Aorta (tissue), 5 donors: Measurements from ENCODE around the gene ZFP1. TPM values are rescaled to one million over a fixed set of nuclear protein-coding genes. Genes with fewer than 3 reads are reported as not detected.
"Not testable (repeated sequence)": the region's sequence is repeated elsewhere in the genome, so short reads cannot be mapped to it uniquely, and the experiment has no call there.

Experiments
- ATAC-seq: fragments of 200-7000 bp; cut with Tn5 transposase; one replicate; pipeline ENCODE4 v1.9.1; 2022; ENCODE audit warnings: moderate library complexity; ENCODE audit not compliant: low FRiP score
- DNase-seq, 2 donors: peaks; one replicate each; pipeline ENCODE4 v3.0.0-alpha.2; 2020
- H3K27ac ChIP-seq, 2 donors: one replicate each; pipeline ENCODE4 v1.5.1; 2013; ENCODE audit warnings: low read length in 2 of 2, mild to moderate bottlenecking in 2 of 2, moderate library complexity in 2 of 2, control low read depth in 1 of 2, inconsistent platforms in 1 of 2, low read depth in 1 of 2
- H3K27me3 ChIP-seq, 2 donors: one replicate each; pipeline ENCODE4 v1.6.1; 2013; ENCODE audit warnings: control low read depth in 1 of 2, low read length in 1 of 2, mild to moderate bottlenecking in 1 of 2, moderate library complexity in 1 of 2; ENCODE audit not compliant: insufficient read depth in 2 of 2, control insufficient read depth in 1 of 2
- H3K36me3 ChIP-seq, 2 donors: one replicate each; pipeline ENCODE4 v1.6.1; 2013; ENCODE audit warnings: control low read depth in 1 of 2, low read length in 1 of 2, mild to moderate bottlenecking in 1 of 2; ENCODE audit not compliant: insufficient read depth in 2 of 2, control insufficient read depth in 1 of 2
- H3K4me1 ChIP-seq, 2 donors: one replicate each; pipeline ENCODE4 v1.6.1; 2013; ENCODE audit warnings: low read length in 2 of 2, control low read depth in 1 of 2, mild to moderate bottlenecking in 1 of 2, moderate library complexity in 1 of 2; ENCODE audit not compliant: insufficient read depth in 2 of 2, control insufficient read depth in 1 of 2
- H3K4me3 ChIP-seq, 2 donors: one replicate each; pipeline ENCODE4 v1.5.1; 2013; ENCODE audit warnings: low read length in 2 of 2, control low read depth in 1 of 2, mild to moderate bottlenecking in 1 of 2
- H3K9me3 ChIP-seq: one replicate; pipeline ENCODE4 v1.6.1; 2013; ENCODE audit warnings: mild to moderate bottlenecking, low read length; ENCODE audit not compliant: control insufficient read depth
- WGBS, 2 donors: extraction: QIAGEN DNeasy Blood & Tissue Kit; methylation state at CpG; one replicate each; pipeline ENCODE4 v1.1.7; 2013; 5-methylcytosine and 5-hydroxymethylcytosine counted together
- intact Hi-C, 2 donors: fragments of 100-400 bp; cut with DNase I; formaldehyde crosslinking; loops; one replicate each; pipeline versions ENCODE4 v1.14.2 to v1.15.0; 2022
- polyA plus RNA-seq, 2 donors: library from polyadenylated mRNA; stranded (reverse); fragments of 200-250 nt; gene quantifications; one replicate each; pipeline ENCODE4 v1.2.3, GENCODE V29; 2013
- total RNA-seq, 2 donors: library from RNA; stranded (reverse); fragmentation: NEBNext Ultra II Directional; extraction: Animal tissue kit (Norgen Biotek cat#: 25700); gene quantifications; one replicate each; pipeline ENCODE4 v1.2.1, GENCODE V29; 2021
- donor health status: healthy with polysubstance abuse.
- donor health status: Bipolar disorder and iron deficiency.
- donor health status: DM: no; HTN: no; CAD: no.
- donor health status: DM: no; HTN: no; CAD: no.
- donor health status: DM: yes; HTN: yes; CAD: no.

Gene ZFP1
- total and polyA plus RNA-seq, 4 donors: 3.9 to 19.2 (median 9.7) TPM

DNA sequence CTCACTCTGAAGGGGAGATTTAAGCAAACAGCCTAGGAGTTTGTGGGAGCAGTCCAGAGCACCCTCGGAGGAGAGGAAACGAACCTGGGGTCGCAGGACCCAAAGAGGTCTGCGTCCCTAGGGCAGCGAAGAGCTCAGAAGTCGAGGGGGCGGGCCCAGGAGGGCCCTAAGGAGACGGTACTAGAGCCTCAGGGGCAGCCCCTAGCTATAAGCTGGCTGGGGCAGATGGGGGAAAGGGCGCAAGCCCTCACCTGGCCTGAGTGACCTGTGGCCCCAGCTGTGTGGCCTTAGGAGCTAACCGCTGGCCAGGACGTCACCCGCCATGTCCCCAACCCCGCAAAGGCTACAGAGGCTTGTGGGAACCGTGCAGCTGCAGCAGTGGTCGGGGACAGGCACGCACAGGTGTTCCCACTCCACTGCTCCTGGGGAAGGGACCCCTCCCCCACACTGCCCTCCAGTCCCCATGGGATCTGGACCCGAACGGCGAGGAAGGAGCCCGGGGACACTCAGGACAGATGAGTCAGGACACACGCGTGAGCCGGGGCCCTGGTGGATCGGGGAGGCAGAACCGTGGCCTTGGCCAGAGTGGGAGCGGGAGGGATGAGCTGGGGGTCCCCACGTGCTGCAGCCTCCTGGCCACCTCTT lies 60.7 kb downstream of the ZFP1 start:
- no peaks in the 10 kb centered on the region for H3K36me3 ChIP-seq
- H3K4me3 ChIP-seq: no peak overlapping the region
- WGBS, 2 donors: 82 to 88% methylated on average over 27 of the region's 27 CpGs
- no peaks in the 10 kb centered on the region for H3K4me1 ChIP-seq
- no peaks in the 10 kb centered on the region for H3K27me3 ChIP-seq
- no peak overlapping the region for H3K27ac ChIP-seq
- H3K9me3 ChIP-seq: no peaks in the 10 kb centered on the region
- DNase-seq (peak in 1 of 2 donors; percentile 39), ATAC-seq (no peak)
- intact Hi-C loops: no loop called here

DNA sequence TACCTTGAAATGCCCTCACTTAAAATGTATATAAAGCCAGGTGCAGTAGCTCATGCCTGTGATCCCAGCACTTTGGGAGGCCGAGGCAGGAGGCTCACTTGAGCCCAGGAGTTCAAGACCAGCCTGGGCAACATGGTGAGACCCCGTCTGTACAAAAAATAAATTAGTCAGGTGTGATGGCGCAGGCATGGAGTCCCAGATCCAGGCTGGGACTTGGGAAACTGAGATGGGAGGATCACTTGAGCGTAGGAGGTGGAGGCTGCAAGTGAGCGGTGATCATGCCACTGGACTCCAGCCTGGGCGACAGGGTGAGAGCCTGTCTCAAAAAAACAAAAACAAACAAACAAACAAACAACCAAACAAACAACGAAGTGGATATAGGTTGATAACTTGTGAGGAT lies 61.2 kb downstream of the ZFP1 start:
- H3K27ac ChIP-seq, ATAC-seq, H3K27me3 ChIP-seq, intact Hi-C loops, H3K36me3 ChIP-seq, H3K9me3 ChIP-seq, H3K4me1 ChIP-seq, H3K4me3 ChIP-seq: not testable (repeated sequence)
- 91 to 92% methylated on average over 7 of the region's 7 CpGs for WGBS, 2 donors
- DNase-seq: peak in 1 of 2 donors; percentile 6

DNA sequence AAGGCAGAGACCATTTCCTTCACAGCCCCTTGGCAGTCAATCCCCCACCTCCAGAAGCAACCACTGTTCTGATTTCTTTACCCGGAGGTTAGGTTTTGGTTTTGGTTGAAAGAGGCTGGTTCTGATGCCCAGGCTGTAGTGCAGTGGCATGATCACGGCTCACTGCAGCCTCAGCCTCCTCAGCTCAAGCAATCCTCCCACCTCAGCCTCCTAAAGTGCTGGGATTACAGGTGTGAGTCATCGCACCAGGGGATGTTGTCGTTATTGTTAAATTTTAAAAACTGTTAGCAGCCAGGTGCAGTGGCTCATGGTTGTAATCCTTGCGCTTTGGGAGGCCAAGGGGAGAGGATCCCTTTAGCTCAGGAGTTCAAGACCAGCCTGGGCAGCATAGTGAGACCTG lies 61.6 kb downstream of the ZFP1 start:
- H3K4me1 ChIP-seq: no peaks in the 10 kb centered on the region
- H3K27ac ChIP-seq: no peak overlapping the region
- 87 to 90% methylated on average over 5 of the region's 5 CpGs for WGBS, 2 donors
- no peaks in the 10 kb centered on the region for H3K36me3 ChIP-seq
- DNase-seq (peak in 1 of 2 donors; percentile 4), ATAC-seq (no peak)
- H3K9me3 ChIP-seq: no peaks in the 10 kb centered on the region
- intact Hi-C loops: no loop called here
- no peak overlapping the region for H3K4me3 ChIP-seq
- no peaks in the 10 kb centered on the region for H3K27me3 ChIP-seq

DNA sequence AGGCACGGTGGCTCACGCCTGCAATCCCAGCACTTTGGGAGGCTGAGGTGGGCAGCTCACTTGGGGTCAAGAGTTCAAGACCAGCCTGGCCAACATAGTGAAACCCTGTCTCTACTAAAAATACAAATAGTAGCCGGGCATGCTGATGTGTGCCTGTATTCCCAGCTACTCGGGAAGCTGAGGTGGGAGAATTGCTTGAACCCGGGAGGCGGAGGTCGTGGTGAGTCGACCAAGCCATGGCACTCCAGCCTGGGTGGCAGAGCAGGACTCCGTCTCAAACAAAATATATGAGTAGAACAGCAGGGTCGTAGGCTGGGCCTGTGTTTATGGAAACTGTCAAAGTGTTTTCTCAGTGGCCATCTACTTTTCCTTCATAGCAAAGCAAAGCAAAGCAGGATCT lies 63.0 kb downstream of the ZFP1 start:
- H3K4me1 ChIP-seq, H3K27ac ChIP-seq, H3K4me3 ChIP-seq, ATAC-seq, H3K36me3 ChIP-seq, H3K27me3 ChIP-seq, H3K9me3 ChIP-seq, intact Hi-C loops: not testable (repeated sequence)
- peak in 1 of 2 donors; percentile 41 for DNase-seq
- WGBS, 2 donors: 84 to 85% methylated on average over 10 of the region's 10 CpGs

DNA sequence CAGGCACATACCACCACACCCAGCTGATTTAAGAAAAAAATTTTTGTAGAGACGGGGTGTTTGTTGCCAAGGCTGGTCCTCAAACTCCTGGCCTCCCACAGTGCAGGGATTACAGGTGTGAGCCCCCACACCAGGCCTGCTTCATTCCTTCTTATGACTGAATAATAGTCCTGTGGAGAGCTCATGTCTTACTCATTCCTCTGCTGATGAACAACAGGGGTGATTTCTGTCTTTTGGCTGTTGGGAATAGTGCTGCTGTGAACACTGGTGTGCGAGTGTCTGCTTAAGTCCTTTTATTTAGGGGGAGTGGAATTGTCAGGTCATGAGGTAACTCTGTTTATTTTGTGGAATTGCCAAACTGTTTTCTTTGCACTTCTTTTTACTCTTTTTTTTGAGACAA lies 67.8 kb downstream of the ZFP1 start:
- 35 to 44% methylated on average over 2 of the region's 2 CpGs for WGBS, 2 donors
- H3K27ac ChIP-seq: no peak overlapping the region

DNA sequence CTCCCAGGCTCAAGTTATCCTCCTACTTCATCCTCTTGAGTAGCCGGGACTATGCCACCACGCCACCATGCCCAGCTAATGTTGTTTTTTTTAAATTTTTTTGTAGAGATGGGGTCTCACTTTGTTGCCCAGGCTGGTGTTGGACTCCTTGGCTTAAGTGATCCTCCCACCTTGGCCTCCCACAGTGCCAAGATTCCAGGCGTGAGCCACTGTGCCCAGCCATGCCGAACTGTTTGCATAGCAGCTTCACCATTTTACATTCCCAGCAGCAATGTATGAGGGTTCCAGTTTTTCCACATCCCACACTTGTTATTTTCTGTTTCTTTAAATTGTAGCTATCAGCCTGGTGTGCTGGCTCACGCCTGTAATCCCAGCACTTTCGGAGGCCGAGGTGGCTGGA lies 68.3 kb downstream of the ZFP1 start:
- Histone ChIP-seq H3K4me3 (no peak overlapping the region), H3K27me3 (no peaks in the 10 kb centered on the region), H3K27ac (no peak overlapping the region), H3K36me3 (no peaks in the 10 kb centered on the region), H3K4me1 (no peaks in the 10 kb centered on the region), H3K9me3 (no peaks in the 10 kb centered on the region)
- intact Hi-C loops: no loop called here
- ATAC-seq: no peak
- 25 to 34% methylated on average over 7 of the region's 7 CpGs for WGBS, 2 donors
- no peak for DNase-seq

More for the DNA sequence above, 67.8 kb downstream of the ZFP1 start:
- H3K9me3 ChIP-seq: no peaks in the 10 kb centered on the region
- H3K4me1 ChIP-seq: no peaks in the 10 kb centered on the region
- intact Hi-C loops: no loop called here
- no peaks in the 10 kb centered on the region for H3K36me3 ChIP-seq
- ATAC-seq (no peak), DNase-seq (no peak)
- H3K27me3 ChIP-seq: no peaks in the 10 kb centered on the region
- no peak overlapping the region for H3K4me3 ChIP-seq

DNA sequence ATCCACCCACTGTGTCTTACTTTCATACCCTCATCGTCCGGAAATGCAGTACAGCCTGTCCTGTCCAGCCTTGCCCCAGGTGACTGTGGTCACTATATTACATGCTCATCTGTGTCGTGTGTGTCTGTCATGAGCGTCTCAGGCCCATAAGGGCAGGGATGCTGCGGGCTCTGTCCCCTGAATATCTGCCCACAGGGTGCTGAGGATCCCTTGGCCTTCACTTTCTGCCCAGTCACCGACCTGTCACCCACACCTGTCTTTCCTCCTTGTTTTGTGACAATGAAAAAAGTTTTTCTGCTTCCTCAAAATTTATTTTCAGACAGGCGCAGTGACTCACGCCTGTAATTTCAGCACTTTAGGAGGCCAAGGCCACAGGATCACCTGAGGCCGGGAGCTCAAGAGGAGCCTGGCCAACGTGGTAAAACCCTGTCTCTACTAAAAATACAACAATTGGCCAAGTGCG lies 69.1 kb downstream of the ZFP1 start:
- 90 to 92% methylated on average over 11 of the region's 11 CpGs for WGBS, 2 donors
- no peak overlapping the region for H3K4me3 ChIP-seq
- no peak overlapping the region for H3K27ac ChIP-seq
- no peaks in the 10 kb centered on the region for H3K36me3 ChIP-seq
- H3K9me3 ChIP-seq: no peaks in the 10 kb centered on the region
- H3K4me1 ChIP-seq: no peaks in the 10 kb centered on the region
- H3K27me3 ChIP-seq: no peaks in the 10 kb centered on the region
- intact Hi-C loops: no loop called here
- no peak for ATAC-seq
- no peak for DNase-seq

DNA sequence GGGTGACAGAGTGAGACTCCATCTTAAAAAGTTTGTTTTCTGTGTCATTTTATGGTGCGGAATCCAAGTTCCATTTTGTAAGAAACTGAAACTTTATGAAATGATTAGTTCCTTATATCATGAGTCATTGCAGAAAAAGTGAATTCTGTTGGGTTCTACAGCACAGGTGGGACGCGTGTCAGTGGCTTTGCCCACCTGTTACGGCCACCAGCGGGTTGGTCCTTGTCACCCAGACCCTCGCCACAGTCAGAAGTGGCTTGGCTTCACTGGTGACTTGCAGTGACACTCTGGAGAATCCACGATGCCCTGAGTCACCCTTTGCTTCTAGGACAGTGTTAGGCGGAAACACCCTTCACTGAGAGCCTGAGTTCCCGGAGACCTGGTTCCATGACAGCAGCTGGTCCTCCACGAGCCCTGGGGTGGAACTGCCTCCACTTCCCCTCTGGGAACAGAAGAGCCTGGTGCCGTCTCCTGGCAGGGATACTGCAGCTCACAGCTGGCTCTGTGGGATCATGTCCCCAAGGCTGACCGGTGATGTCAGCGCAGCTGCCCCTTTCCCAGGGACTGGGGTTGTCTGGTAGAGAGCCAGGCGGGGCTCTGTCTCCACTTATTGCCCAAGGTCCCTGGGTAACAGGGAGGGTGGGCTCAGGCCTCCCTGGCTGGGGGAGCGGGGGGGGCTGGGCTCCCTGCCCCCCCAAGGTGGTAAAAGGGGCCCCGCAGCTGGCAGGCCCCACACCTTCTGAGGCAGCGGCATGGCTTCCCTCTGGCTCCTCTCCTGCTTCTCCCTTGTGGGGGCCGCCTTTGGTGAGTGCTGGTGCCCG lies 70.1 kb downstream of the ZFP1 start, which contains the start of gene CTRB1:
CTRB1 (plus strand) TSS at position 733 of the 821 bp plus-strand sequence; CDS start at position 753, 20 bp downstream.
- no peaks in the 10 kb centered on the region for H3K4me1 ChIP-seq
- 88 to 93% methylated on average over 19 of the region's 19 CpGs for WGBS, 2 donors
- H3K36me3 ChIP-seq: no peaks in the 10 kb centered on the region
- H3K27me3 ChIP-seq: no peaks in the 10 kb centered on the region
- intact Hi-C loops: no loop called here
- no peak within 1 kb of the TSS for H3K27ac ChIP-seq
- H3K9me3 ChIP-seq: no peaks in the 10 kb centered on the region
- DNase-seq: no peak
- H3K4me3 ChIP-seq: no peak within 1 kb of the TSS
- no peak for ATAC-seq

DNA sequence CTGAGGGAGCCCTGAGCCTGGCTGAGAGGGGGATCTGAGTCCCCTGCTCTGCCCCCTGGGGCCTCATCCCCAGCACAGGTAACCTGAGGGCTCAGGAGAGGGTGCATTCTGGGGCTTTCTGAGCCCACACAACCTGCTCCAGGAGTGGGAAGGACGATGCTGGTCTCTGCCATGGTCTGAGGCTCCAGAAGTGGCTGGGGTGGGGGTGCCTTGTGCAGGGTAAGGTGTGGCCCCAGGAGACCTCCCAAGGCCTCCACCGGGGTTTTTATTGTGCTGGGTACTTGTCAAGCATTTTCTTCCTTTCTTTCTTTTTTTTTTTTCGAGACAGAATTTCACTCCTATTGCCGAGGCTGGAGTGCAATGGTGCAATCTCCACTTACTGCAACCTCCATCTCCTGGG lies 70.8 kb downstream of the ZFP1 start:
- Histone ChIP-seq H3K36me3 (no peaks in the 10 kb centered on the region), H3K9me3 (no peaks in the 10 kb centered on the region), H3K27me3 (no peaks in the 10 kb centered on the region), H3K27ac (no peak overlapping the region), H3K4me3 (no peak overlapping the region), H3K4me1 (no peaks in the 10 kb centered on the region)
- DNase-seq (no peak), ATAC-seq (no peak)
- WGBS, 2 donors: 61 to 73% methylated on average over 4 of the region's 4 CpGs
- intact Hi-C loops: no loop called here
